ENCODE results near the gene PCBD1.

PCBD1 gene

DNA sequence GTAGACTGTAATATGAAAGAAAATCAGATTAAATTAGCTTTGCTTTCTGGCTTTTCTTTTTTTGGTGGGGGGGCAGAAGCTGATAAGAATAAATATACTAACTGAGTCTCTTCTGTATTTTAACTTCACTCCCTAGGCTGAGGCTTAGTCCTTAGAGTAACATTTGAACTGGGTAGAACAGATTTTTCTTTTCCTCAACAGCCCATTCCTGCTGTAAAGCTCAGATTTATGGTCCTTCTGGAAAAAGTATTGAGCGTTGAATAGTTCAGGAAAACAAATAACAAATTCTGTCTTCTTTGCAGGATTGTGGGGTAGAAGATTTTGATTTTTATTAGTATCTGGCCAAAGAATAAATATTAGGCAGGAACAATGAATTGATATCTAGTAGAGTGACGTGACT lies 54.8 kb downstream of the PCBD1 start:
- DNase-seq (ENCODE audit: low read depth), result no peak
